Measurements from ENCODE around the gene SIN3A. TPM values are rescaled to one million over a fixed set of nuclear protein-coding genes. Genes with fewer than 3 reads are reported as not detected.

SIN3A gene
- total and polyA plus RNA-seq, 2 experiments from 2014 or later: 24.3 to 73.0 TPM

GRCh38 chr15:75410196-75410595, 41.3 kb downstream of the SIN3A start:
- Histone ChIP-seq H4K20me1 (replicated peaks; ENCODE audit: insufficient read depth) (0 out of 2 replicates have a peak, but pooled peaks cover 7% of the 10 kb centered on the region), H3K9me2 (ENCODE audit: insufficient read depth) (no peaks in the 10 kb centered on the region), H3K4me1 (ENCODE audit: insufficient read depth) (no peaks in the 10 kb centered on the region), H3F3A (replicated peaks; ENCODE audit: low read depth) (no peaks in the 10 kb centered on the region), H3K27me3 (ENCODE audit: insufficient read depth) (no peaks in the 10 kb centered on the region), H3K4me3 (no peak overlapping the region), H3K79me2 (replicated peaks; ENCODE audit: insufficient read depth) (0 out of 2 replicates have a peak, but pooled peaks cover 3% of the 10 kb centered on the region), H3K4me2 (no peak overlapping the region), H3K36me3 (ENCODE audit: insufficient read depth) (peaks cover 66% of the 10 kb centered on the region), H2AFZ (no peak overlapping the region), H3K27ac (ENCODE audit: low read depth) (no peak overlapping the region)
- Mint-ChIP-seq H3K4me3 (no peak overlapping the region), H3K27me3 (ENCODE audit: insufficient read depth, low read depth, poor library complexity) (no peaks in the 10 kb centered on the region), H3K9me3 (no peaks in the 10 kb centered on the region), H3K27ac (no peak overlapping the region), H3K36me3 (ENCODE audit: low read depth) (peaks cover 85% of the 10 kb centered on the region), H3K4me1 (no peaks in the 10 kb centered on the region)
- ATAC-seq (no peak), DNase-seq (ENCODE audit: low spot score) (no peak)
- TF ChIP-seq CREB1 (CRISPR knock-in tag; IDR thresholded peaks at IDR 0.05; ENCODE audit: low read depth): no peak
- TF ChIP-seq STAT1 (IDR thresholded peaks at IDR 0.05; ENCODE audit: unreplicated experiment): no peak
- TF ChIP-seq ZNF331 (CRISPR knock-in tag; IDR thresholded peaks at IDR 0.05; ENCODE audit: low read depth): no peak
- TF ChIP-seq NANOG (IDR thresholded peaks at IDR 0.05; ENCODE audit: borderline replicate concordance): no peak
- TF ChIP-seq CTCF (conservative IDR thresholded peaks at IDR 0.05; ENCODE audit: low read depth in 2 of 2): no peak
- TF ChIP-seq, protein P1, sequence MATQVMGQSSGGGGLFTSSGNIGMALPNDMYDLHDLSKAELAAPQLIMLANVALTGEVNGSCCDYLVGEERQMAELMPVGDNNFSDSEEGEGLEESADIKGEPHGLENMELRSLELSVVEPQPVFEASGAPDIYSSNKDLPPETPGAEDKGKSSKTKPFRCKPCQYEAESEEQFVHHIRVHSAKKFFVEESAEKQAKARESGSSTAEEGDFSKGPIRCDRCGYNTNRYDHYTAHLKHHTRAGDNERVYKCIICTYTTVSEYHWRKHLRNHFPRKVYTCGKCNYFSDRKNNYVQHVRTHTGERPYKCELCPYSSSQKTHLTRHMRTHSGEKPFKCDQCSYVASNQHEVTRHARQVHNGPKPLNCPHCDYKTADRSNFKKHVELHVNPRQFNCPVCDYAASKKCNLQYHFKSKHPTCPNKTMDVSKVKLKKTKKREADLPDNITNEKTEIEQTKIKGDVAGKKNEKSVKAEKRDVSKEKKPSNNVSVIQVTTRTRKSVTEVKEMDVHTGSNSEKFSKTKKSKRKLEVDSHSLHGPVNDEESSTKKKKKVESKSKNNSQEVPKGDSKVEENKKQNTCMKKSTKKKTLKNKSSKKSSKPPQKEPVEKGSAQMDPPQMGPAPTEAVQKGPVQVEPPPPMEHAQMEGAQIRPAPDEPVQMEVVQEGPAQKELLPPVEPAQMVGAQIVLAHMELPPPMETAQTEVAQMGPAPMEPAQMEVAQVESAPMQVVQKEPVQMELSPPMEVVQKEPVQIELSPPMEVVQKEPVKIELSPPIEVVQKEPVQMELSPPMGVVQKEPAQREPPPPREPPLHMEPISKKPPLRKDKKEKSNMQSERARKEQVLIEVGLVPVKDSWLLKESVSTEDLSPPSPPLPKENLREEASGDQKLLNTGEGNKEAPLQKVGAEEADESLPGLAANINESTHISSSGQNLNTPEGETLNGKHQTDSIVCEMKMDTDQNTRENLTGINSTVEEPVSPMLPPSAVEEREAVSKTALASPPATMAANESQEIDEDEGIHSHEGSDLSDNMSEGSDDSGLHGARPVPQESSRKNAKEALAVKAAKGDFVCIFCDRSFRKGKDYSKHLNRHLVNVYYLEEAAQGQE (IDR thresholded peaks at IDR 0.05; ENCODE audit: unreplicated experiment): no peak
- no peak for TF ChIP-seq JUNB (IDR thresholded peaks at IDR 0.05; ENCODE audit: unreplicated experiment)
- no peak for TF ChIP-seq EZH2 (IDR thresholded peaks at IDR 0.05; ENCODE audit: low read depth, unreplicated experiment)
- TF ChIP-seq, protein P2, sequence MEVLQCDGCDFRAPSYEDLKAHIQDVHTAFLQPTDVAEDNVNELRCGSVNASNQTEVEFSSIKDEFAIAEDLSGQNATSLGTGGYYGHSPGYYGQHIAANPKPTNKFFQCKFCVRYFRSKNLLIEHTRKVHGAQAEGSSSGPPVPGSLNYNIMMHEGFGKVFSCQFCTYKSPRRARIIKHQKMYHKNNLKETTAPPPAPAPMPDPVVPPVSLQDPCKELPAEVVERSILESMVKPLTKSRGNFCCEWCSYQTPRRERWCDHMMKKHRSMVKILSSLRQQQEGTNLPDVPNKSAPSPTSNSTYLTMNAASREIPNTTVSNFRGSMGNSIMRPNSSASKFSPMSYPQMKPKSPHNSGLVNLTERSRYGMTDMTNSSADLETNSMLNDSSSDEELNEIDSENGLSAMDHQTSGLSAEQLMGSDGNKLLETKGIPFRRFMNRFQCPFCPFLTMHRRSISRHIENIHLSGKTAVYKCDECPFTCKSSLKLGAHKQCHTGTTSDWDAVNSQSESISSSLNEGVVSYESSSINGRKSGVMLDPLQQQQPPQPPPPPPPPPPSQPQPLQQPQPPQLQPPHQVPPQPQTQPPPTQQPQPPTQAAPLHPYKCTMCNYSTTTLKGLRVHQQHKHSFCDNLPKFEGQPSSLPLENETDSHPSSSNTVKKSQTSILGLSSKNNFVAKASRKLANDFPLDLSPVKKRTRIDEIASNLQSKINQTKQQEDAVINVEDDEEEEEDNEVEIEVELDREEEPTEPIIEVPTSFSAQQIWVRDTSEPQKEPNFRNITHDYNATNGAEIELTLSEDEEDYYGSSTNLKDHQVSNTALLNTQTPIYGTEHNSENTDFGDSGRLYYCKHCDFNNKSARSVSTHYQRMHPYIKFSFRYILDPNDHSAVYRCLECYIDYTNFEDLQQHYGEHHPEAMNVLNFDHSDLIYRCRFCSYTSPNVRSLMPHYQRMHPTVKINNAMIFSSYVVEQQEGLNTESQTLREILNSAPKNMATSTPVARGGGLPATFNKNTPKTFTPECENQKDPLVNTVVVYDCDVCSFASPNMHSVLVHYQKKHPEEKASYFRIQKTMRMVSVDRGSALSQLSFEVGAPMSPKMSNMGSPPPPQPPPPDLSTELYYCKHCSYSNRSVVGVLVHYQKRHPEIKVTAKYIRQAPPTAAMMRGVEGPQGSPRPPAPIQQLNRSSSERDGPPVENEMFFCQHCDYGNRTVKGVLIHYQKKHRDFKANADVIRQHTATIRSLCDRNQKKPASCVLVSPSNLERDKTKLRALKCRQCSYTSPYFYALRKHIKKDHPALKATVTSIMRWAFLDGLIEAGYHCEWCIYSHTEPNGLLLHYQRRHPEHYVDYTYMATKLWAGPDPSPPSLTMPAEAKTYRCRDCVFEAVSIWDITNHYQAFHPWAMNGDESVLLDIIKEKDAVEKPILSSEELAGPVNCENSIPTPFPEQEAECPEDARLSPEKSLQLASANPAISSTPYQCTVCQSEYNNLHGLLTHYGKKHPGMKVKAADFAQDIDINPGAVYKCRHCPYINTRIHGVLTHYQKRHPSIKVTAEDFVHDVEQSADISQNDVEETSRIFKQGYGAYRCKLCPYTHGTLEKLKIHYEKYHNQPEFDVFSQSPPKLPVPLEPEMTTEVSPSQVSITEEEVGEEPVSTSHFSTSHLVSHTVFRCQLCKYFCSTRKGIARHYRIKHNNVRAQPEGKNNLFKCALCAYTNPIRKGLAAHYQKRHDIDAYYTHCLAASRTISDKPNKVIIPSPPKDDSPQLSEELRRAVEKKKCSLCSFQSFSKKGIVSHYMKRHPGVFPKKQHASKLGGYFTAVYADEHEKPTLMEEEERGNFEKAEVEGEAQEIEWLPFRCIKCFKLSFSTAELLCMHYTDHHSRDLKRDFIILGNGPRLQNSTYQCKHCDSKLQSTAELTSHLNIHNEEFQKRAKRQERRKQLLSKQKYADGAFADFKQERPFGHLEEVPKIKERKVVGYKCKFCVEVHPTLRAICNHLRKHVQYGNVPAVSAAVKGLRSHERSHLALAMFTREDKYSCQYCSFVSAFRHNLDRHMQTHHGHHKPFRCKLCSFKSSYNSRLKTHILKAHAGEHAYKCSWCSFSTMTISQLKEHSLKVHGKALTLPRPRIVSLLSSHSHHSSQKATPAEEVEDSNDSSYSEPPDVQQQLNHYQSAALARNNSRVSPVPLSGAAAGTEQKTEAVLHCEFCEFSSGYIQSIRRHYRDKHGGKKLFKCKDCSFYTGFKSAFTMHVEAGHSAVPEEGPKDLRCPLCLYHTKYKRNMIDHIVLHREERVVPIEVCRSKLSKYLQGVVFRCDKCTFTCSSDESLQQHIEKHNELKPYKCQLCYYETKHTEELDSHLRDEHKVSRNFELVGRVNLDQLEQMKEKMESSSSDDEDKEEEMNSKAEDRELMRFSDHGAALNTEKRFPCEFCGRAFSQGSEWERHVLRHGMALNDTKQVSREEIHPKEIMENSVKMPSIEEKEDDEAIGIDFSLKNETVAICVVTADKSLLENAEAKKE (CRISPR knock-in tag; IDR thresholded peaks at IDR 0.05): no peak
- TF ChIP-seq, protein P3, sequence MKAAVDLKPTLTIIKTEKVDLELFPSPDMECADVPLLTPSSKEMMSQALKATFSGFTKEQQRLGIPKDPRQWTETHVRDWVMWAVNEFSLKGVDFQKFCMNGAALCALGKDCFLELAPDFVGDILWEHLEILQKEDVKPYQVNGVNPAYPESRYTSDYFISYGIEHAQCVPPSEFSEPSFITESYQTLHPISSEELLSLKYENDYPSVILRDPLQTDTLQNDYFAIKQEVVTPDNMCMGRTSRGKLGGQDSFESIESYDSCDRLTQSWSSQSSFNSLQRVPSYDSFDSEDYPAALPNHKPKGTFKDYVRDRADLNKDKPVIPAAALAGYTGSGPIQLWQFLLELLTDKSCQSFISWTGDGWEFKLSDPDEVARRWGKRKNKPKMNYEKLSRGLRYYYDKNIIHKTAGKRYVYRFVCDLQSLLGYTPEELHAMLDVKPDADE (IDR thresholded peaks at IDR 0.05): no peak
- TF ChIP-seq ZNF114 (CRISPR knock-in tag; IDR thresholded peaks at IDR 0.05): no peak
- no peak for TF ChIP-seq EZH2phosphoT487 (IDR thresholded peaks at IDR 0.05; ENCODE audit: unreplicated experiment)
- TF ChIP-seq POLR2AphosphoS5 (IDR thresholded peaks at IDR 0.05; ENCODE audit: low read depth): no peak

All from GM23338 (cell line).